Mesothelial cell of epicardium (in vitro differentiated cells): Measurements from ENCODE around the gene WDR41. TPM values are rescaled to one million over a fixed set of nuclear protein-coding genes. Genes with fewer than 3 reads are reported as not detected.
"Not testable (repeated sequence)": the region's sequence is repeated elsewhere in the genome, so short reads cannot be mapped to it uniquely, and the experiment has no call there.

ENCODE experiments used
- DNase-seq, 2 experiments: peaks; one replicate each; pipeline ENCODE4 v3.0.0; 2021; ENCODE audit warnings: low spot score in 2 of 2; ENCODE audit not compliant: unreplicated experiment in 2 of 2
- H3K27ac Mint-ChIP-seq: 2 replicates; pipeline ENCODE4 v1.8.0; 2021; ENCODE audit warnings: mixed read lengths
- H3K27me3 Mint-ChIP-seq: 2 replicates; pipeline ENCODE4 v1.8.0; 2021; ENCODE audit warnings: low read depth, mixed read lengths
- H3K36me3 Mint-ChIP-seq: 2 replicates; pipeline ENCODE4 v1.8.0; 2021; ENCODE audit warnings: mixed read lengths
- H3K4me1 Mint-ChIP-seq: 2 replicates; pipeline ENCODE4 v1.8.0; 2021; ENCODE audit warnings: mixed read lengths
- H3K4me3 Mint-ChIP-seq: 2 replicates; pipeline ENCODE4 v1.8.0; 2021; ENCODE audit warnings: mild to moderate bottlenecking, moderate library complexity, mixed read lengths
- H3K9me3 Mint-ChIP-seq: 2 replicates; pipeline ENCODE4 v1.8.0; 2021; ENCODE audit warnings: mixed read lengths
- total RNA-seq: library from RNA; stranded (reverse); gene quantifications from 3 replicates; pipeline ENCODE4 v1.2.1, GENCODE V29; 2021
- TF ChIP-seq, protein P1 (sequence below): fragments of 200-600 bp; sonication (generic); IDR thresholded peaks from one replicate; pipeline ENCODE4 v1.5.0; 2021; ENCODE audit warnings: antibody characterized with exemption; ENCODE audit not compliant: unreplicated experiment

The WDR41 gene
- total RNA-seq, 1 donor from 2014 or later: 48.7 TPM

DNA sequence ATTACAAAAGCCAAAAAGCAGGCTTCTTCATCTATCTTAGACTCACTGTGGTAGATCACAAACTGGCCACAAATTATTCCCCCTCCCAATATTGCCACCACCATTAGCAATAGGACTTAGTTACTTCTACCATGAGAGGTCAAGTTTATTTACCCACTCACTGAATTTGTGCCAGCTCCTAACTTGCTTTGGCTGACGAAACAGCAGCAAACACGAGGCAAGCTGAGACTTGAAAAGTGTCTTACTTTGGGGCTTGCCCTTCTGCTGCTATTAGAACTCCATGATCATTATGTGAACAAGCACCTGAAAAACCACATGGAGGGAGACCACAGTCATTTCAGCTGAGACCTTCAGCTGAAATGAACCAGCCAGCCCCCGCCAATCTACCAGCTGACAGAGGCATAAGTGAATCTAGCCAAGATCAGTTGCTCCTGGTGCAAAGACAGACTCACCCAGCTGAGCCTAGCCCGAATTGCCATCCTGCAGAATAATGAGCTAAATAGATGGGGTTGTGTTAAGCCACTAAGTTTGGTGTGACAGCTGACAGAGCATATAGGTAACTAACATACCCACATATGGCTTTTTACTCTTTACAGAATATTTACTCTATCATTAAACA lies 5.7 kb downstream of the WDR41 start:
- no peaks in the 10 kb centered on the region for H3K27me3 Mint-ChIP-seq
- H3K27ac Mint-ChIP-seq: no peak overlapping the region

DNA sequence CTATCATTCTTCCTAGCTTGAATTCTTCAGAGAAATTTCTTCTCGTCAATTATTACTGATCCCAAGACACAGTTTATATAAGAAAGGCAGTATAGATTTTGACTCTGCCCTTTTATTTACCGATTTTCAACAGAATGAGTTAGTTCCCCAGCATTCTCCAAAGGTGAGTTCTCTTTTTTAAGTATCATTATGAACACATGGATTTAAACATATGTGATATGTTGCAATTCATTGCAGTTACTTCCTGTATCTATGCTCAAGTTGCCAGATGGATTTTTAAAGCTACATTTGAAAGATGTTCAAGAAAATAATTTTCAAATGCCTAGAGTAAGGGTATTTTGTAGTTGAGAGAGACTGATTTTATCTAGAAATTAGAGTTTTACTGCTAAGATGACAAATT lies 8.4 kb downstream of the WDR41 start:
- H3K36me3 Mint-ChIP-seq: peaks cover 40% of the 10 kb centered on the region

More for the DNA sequence above, 5.7 kb downstream of the WDR41 start:
- H3K9me3 Mint-ChIP-seq: no peaks in the 10 kb centered on the region
- H3K4me1 Mint-ChIP-seq: peaks cover 11% of the 10 kb centered on the region
- H3K4me3 Mint-ChIP-seq: no peak overlapping the region
- H3K36me3 Mint-ChIP-seq: peaks cover 27% of the 10 kb centered on the region
- TF ChIP-seq, protein P1, sequence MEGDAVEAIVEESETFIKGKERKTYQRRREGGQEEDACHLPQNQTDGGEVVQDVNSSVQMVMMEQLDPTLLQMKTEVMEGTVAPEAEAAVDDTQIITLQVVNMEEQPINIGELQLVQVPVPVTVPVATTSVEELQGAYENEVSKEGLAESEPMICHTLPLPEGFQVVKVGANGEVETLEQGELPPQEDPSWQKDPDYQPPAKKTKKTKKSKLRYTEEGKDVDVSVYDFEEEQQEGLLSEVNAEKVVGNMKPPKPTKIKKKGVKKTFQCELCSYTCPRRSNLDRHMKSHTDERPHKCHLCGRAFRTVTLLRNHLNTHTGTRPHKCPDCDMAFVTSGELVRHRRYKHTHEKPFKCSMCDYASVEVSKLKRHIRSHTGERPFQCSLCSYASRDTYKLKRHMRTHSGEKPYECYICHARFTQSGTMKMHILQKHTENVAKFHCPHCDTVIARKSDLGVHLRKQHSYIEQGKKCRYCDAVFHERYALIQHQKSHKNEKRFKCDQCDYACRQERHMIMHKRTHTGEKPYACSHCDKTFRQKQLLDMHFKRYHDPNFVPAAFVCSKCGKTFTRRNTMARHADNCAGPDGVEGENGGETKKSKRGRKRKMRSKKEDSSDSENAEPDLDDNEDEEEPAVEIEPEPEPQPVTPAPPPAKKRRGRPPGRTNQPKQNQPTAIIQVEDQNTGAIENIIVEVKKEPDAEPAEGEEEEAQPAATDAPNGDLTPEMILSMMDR: no peak
- DNase-seq: no peak

DNA sequence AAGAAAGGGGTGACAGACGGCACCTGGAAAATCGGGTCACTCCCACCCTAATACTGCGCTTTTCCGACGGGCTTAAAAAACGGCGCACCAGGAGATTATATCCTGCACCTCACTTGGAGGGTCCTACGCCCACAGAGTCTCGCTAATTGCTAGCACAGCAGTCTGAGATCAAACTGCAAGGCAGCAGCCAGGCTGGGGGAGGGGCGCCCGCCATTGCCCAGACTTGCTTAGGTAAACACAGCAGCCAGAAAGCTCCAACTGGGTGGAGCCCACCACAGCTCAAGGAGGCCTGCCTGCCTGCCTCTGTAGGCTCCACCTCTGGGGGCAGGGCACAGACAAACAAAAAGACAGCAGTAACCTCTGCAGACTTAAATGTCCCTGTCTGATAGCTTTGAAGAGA lies 17.1 kb downstream of the WDR41 start:
- not testable (repeated sequence) for H3K27ac Mint-ChIP-seq, H3K27me3 Mint-ChIP-seq, H3K4me1 Mint-ChIP-seq, DNase-seq, H3K4me3 Mint-ChIP-seq
- H3K36me3 Mint-ChIP-seq: peaks cover 55% of the 10 kb centered on the region
- H3K9me3 Mint-ChIP-seq: peaks cover 29% of the 10 kb centered on the region

More for the DNA sequence above, 8.4 kb downstream of the WDR41 start:
- no peaks in the 10 kb centered on the region for H3K27me3 Mint-ChIP-seq
- no peak overlapping the region for H3K4me3 Mint-ChIP-seq
- TF ChIP-seq, protein P1: no peak
- no peak for DNase-seq
- H3K4me1 Mint-ChIP-seq: no peaks in the 10 kb centered on the region
- H3K27ac Mint-ChIP-seq: no peak overlapping the region
- H3K9me3 Mint-ChIP-seq: no peaks in the 10 kb centered on the region

DNA sequence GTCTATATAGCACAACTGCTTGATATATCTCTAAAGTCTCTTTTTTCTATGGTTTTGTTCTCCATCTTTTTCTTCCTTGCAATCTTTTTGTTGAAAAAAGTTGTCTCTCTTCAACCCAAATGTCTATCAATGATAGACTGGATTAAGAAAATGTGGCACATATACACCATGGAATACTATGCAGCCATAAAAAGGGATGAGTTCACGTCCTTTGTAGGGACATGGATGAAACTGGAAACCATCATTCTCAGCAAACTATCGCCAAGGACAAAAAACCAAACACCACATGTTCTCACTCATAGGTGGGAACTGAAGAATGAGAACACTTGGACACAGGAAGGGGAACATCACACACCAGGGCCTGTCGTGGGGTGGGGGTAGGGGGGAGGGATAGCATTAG lies 23.2 kb downstream of the WDR41 start:
- Mint-ChIP-seq H3K36me3 (peaks cover 50% of the 10 kb centered on the region), H3K9me3 (peaks cover 29% of the 10 kb centered on the region)
- H3K27me3 Mint-ChIP-seq, H3K4me1 Mint-ChIP-seq, DNase-seq, H3K27ac Mint-ChIP-seq, H3K4me3 Mint-ChIP-seq: not testable (repeated sequence)

DNA sequence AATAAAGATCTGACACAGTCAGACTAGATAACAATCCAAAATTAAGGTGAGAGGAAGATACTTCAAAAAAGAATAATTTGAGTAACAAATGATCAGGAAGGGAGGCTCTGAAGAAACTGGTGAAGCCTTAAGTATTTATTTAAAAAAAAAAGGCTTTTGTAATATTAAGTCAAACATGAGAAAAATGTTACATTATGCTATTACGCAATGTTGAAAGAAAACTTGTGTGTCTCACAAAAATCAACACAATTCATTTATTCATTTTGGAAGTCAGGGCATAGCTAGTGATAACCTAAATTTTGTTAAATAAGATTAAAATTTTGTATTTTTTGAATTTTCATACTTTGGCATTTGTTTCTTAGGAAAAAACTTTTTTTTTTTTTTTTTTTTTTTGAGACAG lies 28.2 kb downstream of the WDR41 start:
- H3K27me3 Mint-ChIP-seq: no peaks in the 10 kb centered on the region
- TF ChIP-seq, protein P1: no peak
- H3K9me3 Mint-ChIP-seq: peaks cover 4% of the 10 kb centered on the region
- H3K4me1 Mint-ChIP-seq: no peaks in the 10 kb centered on the region
- H3K27ac Mint-ChIP-seq: no peak overlapping the region
- H3K4me3 Mint-ChIP-seq: no peak overlapping the region
- peaks cover 16% of the 10 kb centered on the region for H3K36me3 Mint-ChIP-seq
- no peak for DNase-seq

DNA sequence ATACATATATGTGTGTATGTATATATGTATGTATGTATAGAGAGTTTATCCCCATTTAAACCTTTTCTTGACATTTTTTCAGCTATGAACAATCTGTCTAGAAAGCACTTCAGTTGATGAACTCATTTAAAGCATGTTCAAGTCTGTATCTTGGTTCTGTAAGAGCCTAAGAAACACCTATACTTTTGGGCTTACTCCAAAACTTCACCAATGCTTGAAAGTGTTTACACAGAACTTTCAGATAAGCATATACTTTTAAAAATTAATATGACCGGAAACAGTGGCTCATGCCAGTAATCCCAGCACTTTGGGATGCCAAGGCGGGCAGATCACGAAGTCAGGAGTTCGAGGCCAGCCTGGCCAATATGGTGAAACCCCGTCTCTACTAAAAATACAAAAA lies 30.8 kb downstream of the WDR41 start:
- peaks cover 12% of the 10 kb centered on the region for H3K4me1 Mint-ChIP-seq
- H3K4me3 Mint-ChIP-seq: no peak overlapping the region
- DNase-seq: no peak
- TF ChIP-seq, protein P1: no peak
- H3K36me3 Mint-ChIP-seq: peaks cover 9% of the 10 kb centered on the region
- H3K27ac Mint-ChIP-seq: no peak overlapping the region
- no peaks in the 10 kb centered on the region for H3K27me3 Mint-ChIP-seq
- no peaks in the 10 kb centered on the region for H3K9me3 Mint-ChIP-seq

DNA sequence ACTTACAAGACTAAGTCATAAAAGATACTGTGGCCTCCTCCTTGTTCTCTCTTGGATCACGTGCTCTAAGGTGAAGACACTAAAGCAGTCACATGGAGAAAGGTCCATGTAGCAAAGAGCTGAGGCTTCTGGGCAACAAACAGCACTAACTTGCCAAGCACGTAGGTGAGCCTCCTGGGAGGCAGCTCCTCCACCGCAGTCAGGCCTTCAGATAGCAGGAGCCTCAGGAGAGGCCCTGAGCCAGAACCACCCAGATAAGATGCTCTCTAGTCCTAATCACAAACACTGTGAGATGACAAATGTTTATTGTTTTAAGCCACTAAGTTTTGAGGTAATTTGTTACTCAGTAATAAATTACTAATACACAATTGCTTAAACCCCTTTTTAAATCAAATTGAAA lies 38.0 kb downstream of the WDR41 start:
- no peak for DNase-seq
- Mint-ChIP-seq H3K27ac (no peak overlapping the region), H3K9me3 (no peaks in the 10 kb centered on the region), H3K27me3 (no peaks in the 10 kb centered on the region), H3K4me3 (no peak overlapping the region), H3K36me3 (peaks cover 24% of the 10 kb centered on the region), H3K4me1 (peaks cover 22% of the 10 kb centered on the region)
- TF ChIP-seq, protein P1: no peak
